VCaP (cell line): ENCODE measurements around the gene IQCE.
"Not testable (repeated sequence)": the region's sequence is repeated elsewhere in the genome, so short reads cannot be mapped to it uniquely, and the experiment has no call there.

Experiments
- H3K27ac ChIP-seq: fragments of 450-650 bp; 2 replicates; pipeline ENCODE4 v1.5.1; 2017
- TF ChIP-seq, protein P1 (sequence below): fragments of 450-650 bp; conservative IDR thresholded peaks from 2 replicates; pipeline ENCODE4 v1.5.1; 2017; ENCODE audit warnings: mild to moderate bottlenecking, moderate library complexity

The IQCE gene

DNA sequence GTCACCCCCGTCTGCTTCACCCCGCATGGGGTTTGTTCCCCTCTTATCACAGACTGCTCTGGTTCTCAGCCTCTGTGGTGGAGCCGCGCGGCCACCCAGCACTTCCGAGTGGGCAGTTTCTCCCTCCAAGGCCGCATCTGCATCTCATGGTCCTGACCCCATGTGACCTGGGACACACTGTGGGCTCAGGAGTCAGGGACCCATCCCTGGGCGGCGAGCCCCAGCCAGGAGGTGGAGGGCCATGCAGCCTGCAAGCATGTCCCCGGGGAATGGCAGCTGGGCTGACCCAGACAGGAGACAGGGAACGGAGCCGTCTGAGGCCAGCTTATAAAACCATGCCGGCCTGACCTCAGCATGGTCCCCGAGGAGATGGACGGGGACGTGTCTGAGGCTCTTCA lies 47.8 kb downstream of the IQCE start:
- TF ChIP-seq, protein P1, sequence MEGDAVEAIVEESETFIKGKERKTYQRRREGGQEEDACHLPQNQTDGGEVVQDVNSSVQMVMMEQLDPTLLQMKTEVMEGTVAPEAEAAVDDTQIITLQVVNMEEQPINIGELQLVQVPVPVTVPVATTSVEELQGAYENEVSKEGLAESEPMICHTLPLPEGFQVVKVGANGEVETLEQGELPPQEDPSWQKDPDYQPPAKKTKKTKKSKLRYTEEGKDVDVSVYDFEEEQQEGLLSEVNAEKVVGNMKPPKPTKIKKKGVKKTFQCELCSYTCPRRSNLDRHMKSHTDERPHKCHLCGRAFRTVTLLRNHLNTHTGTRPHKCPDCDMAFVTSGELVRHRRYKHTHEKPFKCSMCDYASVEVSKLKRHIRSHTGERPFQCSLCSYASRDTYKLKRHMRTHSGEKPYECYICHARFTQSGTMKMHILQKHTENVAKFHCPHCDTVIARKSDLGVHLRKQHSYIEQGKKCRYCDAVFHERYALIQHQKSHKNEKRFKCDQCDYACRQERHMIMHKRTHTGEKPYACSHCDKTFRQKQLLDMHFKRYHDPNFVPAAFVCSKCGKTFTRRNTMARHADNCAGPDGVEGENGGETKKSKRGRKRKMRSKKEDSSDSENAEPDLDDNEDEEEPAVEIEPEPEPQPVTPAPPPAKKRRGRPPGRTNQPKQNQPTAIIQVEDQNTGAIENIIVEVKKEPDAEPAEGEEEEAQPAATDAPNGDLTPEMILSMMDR = no peak
- no peak overlapping the region for H3K27ac ChIP-seq

DNA sequence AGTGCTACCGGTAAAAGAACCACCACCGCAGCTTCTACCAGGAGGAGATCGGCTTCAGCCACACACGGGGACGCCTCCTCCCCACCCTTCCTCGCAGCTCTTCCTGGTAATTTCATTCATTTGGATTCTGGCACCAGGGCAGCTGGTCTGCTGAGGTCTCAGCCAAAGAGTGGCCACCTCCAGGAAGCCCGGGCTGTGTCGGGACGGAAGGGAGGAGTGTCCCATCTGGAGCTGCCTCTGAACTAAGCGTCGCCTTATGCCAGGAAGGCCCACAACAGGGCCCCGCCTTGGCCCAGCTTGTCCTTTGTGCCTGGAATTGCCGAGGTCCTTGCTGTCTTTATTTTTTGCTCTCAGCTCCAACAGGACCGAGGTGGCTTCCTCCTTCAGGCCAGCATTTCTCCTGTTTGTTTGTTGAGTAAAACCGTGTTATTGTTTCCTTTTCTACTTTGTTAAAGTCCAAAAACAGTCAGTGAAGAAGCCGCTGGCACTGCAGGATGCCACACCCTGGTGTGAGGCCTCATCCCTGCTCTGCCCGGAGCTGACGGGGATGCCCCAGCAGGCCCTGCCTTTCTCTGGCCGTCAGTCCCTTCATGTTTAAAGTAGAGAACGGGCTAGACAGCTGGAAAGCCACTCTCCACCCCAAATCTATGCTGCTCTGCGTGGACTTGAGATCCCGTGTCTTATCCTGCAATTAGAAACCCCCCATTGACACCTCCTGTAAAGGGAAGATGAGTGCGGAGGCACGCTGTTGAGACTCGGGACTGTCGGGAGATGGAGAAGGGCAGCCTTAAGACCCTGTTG lies 48.5 kb downstream of the IQCE start:
- no peak overlapping the region for H3K27ac ChIP-seq
- TF ChIP-seq, protein P1 = no peak

DNA sequence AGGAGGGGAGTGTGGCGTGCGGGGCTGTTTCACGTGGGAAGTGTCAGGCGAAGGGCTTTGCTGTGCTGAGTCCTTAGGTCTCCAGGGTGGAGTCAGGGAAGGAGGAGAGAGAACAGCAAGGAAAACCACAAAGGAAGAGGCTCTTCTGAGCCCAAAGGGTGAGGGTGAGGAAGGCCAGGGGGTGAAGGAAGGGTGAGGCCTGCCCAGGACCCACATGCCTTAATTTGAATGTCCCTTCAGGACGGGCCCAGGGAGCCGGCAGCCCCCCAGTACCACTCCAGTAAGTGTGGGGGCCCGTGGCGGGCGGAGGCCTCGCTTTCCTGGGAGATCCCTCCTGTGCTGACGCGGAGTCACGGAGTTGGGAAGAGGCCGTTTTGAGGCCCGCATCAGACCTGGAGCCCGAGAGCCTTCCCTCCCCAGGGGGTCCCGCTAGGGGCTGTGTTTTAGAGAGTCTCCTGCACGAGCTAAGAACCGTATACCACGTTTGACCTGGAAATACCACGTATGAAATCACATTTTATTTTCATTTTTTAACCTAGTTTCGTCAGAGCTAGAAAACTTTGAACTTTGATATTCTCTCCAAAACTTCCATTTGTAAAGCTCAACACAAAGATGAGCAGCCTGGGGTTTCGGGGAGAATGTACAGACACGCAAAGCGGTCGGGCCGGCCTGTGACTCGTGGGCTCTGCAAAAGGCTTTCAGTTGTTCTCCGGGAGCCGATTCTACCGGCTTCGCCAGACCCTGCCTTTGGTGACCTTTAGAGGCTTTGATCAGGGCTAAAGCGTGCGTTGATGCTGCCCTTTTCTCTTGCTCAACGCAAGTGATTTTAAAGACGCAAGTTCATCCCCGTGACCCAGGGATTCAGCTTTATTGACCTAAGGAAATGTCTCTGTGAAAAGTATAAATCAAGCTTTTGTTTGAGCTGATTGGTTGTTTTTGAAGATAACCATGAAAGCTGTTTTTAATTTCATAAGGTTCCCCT lies 49.4 kb downstream of the IQCE start:
- no peak overlapping the region for H3K27ac ChIP-seq
- TF ChIP-seq, protein P1 = no peak

DNA sequence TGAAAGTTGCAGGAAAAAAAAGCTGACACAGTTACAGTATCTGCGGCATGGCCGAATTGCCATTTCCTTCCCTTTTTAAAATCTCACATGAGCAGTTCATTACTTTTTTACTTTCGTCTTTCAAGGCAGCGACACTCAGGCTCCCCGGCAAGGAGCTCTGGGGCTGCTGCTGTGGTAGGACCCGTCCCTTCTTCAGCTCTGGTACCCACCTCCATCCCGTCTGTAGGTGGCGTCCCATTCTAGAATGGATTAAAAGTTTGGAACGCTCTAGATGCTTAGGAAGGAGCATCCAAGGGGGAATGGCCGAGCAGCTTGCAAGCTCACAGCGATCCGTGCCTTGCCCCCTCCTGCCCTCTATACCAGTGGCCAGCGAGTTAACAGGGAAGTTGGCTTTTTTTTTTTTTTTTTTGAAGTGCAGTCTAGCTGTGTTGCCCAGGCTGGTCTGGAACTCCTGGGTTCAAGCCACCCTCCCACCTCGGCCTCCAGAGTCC lies 50.2 kb downstream of the IQCE start:
- H3K27ac ChIP-seq = no peak overlapping the region
- TF ChIP-seq, protein P1 = peak; percentile 24; the same call in 1 of the 2 replicates

DNA sequence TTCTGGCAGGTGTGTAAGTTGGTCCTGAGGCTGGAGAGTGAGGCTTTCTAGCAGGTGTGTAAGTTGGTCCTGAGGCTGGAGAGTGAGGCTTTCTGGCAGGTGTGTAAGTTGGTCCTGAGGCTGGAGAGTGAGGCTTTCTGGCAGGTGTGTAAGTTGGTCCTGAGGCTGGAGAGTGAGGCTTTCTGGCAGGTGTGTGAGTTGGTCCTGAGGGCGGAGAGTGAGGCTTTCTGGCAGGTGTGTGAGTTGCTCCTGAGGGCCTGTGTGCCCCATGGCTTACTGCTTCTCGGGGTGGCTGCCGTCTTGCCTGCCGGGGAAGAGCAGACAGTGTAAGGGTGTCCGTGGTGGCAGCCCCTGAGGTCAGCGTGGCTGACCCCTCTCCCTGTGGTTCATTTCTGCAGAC lies 50.9 kb downstream of the IQCE start:
- not testable (repeated sequence) for H3K27ac ChIP-seq

DNA sequence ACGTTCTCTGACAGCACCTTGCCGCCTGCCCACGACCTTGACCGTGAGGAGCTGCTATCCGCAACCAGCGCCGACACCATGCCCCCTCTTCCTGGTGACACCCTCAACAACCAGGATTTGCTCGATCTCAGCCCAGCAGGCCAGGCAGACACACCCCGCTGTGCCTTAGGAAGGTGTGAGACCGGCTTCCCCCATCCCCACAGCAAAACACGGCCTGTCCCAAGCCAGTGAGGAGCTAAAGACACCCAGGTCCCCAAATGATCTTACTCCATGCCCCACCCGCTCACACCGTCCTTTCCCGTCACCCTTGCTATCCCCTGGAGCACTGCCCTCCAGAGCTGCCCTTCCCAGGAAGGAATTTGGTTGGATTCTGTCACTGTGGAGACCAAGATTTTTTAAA lies 51.7 kb downstream of the IQCE start:
- TF ChIP-seq, protein P1 = no peak

DNA sequence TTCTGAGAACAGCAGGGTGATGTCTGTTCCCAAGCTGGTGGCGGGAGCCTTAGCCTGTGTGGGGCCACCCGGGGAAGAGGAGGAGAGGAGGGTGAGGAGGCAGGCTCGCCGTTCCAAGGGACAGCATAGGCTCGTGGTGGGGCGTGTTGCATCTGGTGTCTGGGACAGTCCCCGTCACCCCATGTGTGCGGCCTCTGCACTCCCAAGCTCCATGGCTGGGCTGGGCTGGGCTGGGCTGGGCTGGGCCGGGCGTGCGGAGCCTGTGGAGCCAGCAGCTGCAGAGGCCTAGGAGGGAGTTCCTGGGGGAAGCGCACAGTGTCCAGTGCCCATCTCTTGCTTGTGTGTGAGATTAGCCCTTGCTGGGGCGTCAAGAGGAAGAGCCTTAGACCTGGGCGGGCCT lies 52.1 kb downstream of the IQCE start:
- H3K27ac ChIP-seq = no peak overlapping the region
- TF ChIP-seq, protein P1 = no peak

More for the DNA sequence above, 51.7 kb downstream of the IQCE start:
- H3K27ac ChIP-seq = no peak overlapping the region
